NT2/D1 (cell line): Measurements from ENCODE around the gene HOXC13.

Source experiments
- SUZ12 ChIP-seq: IDR thresholded peaks from 2 replicates; pipeline ENCODE4 v1.6.1; 2011; ENCODE audit not compliant: insufficient read length, insufficient read depth; ENCODE audit errors: extremely low read depth
- YY1 ChIP-seq: IDR thresholded peaks from 2 replicates; pipeline ENCODE4 v1.6.1; 2011; ENCODE audit not compliant: insufficient read length, insufficient read depth
- ZNF274 ChIP-seq: IDR thresholded peaks from 2 replicates; pipeline ENCODE4 v1.6.1; 2011; ENCODE audit warnings: mild to moderate bottlenecking, low read depth, low read length

DNA sequence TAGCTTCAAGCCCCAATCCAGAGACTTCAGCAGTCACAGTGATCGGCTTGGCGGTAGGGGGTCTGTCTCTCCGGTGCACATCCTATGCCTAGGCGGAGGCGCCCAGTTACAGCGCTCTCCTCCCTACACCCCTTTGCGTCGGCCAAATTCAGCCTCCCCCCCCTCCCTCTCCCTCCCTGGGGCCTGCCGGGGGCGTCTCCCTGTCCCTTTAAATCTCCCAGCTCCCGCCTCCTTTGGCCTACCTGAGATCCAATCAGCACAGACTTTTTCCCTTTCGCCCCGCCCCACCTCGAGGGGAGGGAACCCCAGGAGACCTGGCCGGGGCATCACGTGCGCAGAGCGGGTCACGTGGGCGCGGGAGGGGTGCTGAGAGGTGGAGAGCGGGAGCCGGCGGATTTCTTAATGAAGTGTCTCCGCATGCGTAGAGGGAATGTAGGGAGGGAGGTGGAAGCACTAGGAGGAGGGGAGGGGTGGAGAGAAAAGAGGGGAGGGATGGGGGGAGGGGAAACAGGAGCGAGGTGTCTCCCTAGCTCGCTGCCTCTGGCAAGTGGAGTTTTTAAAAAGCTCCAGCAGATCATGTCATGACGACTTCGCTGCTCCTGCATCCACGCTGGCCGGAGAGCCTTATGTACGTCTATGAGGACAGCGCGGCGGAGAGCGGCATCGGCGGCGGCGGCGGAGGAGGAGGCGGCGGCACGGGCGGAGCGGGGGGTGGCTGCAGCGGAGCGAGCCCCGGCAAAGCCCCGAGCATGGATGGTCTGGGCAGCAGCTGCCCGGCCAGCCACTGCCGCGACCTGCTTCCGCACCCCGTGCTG, at the start of gene HOXC13:
- TF ChIP-seq YY1 (no peak), SUZ12 (no peak), ZNF274 (no peak)
